Measurements from ENCODE around the gene EDARADD.
"Not testable (repeated sequence)": the region's sequence is repeated elsewhere in the genome, so short reads cannot be mapped to it uniquely, and the experiment has no call there.

The EDARADD gene

GRCh38 chr1:236486356-236487002 lies 92.4 kb downstream of the EDARADD start:
- no peak for DNase-seq (ENCODE audit: low read depth in 2 of 2)

GRCh38 chr1:236489161-236489560 lies 95.1 kb downstream of the EDARADD start:
- DNase-seq (ENCODE audit: low read depth in 2 of 2), result not testable (repeated sequence)

- no peak for DNase-seq (ENCODE audit: low read depth in 2 of 2)
Observed at GRCh38 chr1:236489710-236490377, 95.8 kb downstream of the EDARADD start.

GRCh38 chr1:236491469-236492136 lies 97.5 kb downstream of the EDARADD start:
- DNase-seq (ENCODE audit: low read depth in 2 of 2), result no peak

- no peak for DNase-seq (ENCODE audit: low read depth in 2 of 2)
Observed at GRCh38 chr1:236492378-236492777, 98.3 kb downstream of the EDARADD start.

GRCh38 chr1:236494082-236494481 lies 100.0 kb downstream of the EDARADD start:
- DNase-seq (ENCODE audit: low read depth in 2 of 2), result no peak

- DNase-seq (ENCODE audit: low read depth in 2 of 2), result no peak
Observed at GRCh38 chr1:236494586-236495466, 100.7 kb downstream of the EDARADD start.

- no peak for DNase-seq (ENCODE audit: low read depth in 2 of 2)
Observed at GRCh38 chr1:236495467-236496112, 101.5 kb downstream of the EDARADD start.

GRCh38 chr1:236497908-236498307 lies 103.8 kb downstream of the EDARADD start:
- DNase-seq (ENCODE audit: low read depth in 2 of 2), result no peak

GRCh38 chr1:236501093-236501492 lies 107.0 kb downstream of the EDARADD start:
- DNase-seq (ENCODE audit: low read depth in 2 of 2), result no peak

- no peak for DNase-seq (ENCODE audit: low read depth in 2 of 2)
Observed at GRCh38 chr1:236502579-236502971, 108.5 kb downstream of the EDARADD start.

GRCh38 chr1:236502972-236503639 lies 109.0 kb downstream of the EDARADD start:
- DNase-seq (ENCODE audit: low read depth in 2 of 2), result no peak

- not testable (repeated sequence) for DNase-seq (ENCODE audit: low read depth in 2 of 2)
Observed at GRCh38 chr1:236504338-236504737, 110.3 kb downstream of the EDARADD start.

GRCh38 chr1:236507022-236507700 lies 113.1 kb downstream of the EDARADD start:
- DNase-seq (ENCODE audit: low read depth in 2 of 2), result no peak

GRCh38 chr1:236508593-236509027 lies 114.5 kb downstream of the EDARADD start:
- no peak for DNase-seq (ENCODE audit: low read depth in 2 of 2)

GRCh38 chr1:236509203-236509602 lies 115.1 kb downstream of the EDARADD start:
- no peak for DNase-seq (ENCODE audit: low read depth in 2 of 2)

GRCh38 chr1:236509647-236510401 lies 115.7 kb downstream of the EDARADD start:
- DNase-seq (ENCODE audit: low read depth in 2 of 2), result no peak

GRCh38 chr1:236511735-236512418 lies 117.8 kb downstream of the EDARADD start:
- DNase-seq (ENCODE audit: low read depth in 2 of 2), result no peak
